ENCODE results near the gene CEP19. TPM values are rescaled to one million over a fixed set of nuclear protein-coding genes. Genes with fewer than 3 reads are reported as not detected.

Gene CEP19
- total and polyA plus RNA-seq, 12 donors = 0.55 to 2.3 (median 0.84) TPM

DNA sequence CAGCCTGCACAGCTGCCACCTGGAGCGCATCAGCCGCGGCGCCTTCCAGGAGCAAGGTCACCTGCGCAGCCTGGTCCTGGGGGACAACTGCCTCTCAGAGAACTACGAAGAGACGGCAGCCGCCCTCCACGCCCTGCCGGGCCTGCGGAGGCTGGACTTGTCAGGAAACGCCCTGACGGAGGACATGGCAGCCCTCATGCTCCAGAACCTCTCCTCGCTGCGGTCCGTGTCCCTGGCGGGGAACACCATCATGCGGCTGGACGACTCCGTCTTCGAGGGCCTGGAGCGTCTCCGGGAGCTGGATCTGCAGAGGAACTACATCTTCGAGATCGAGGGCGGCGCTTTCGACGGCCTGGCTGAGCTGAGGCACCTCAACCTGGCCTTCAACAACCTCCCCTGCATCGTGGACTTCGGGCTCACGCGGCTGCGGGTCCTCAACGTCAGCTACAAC lies 52.1 kb downstream of the CEP19 start:
- H3K9me3 ChIP-seq = no peaks in the 10 kb centered on the region
- WGBS, 2 donors = 97% methylated on average over 35 of the region's 35 CpGs

More for the DNA sequence above, 52.1 kb downstream of the CEP19 start:
- no peaks in the 10 kb centered on the region for H3K4me1 ChIP-seq
- DNase-seq (no peak), ATAC-seq (peak in 1 of 8 donors; percentile 34)
- peaks cover 0 to 3% (median 0%) of the 10 kb centered on the region in 7 donors for H3K27me3 ChIP-seq
- H3K36me3 ChIP-seq = peaks cover 0 to 74% (median 0%) of the 10 kb centered on the region in 9 donors
- no peak overlapping the region for H3K4me3 ChIP-seq
- TF ChIP-seq, protein P1, sequence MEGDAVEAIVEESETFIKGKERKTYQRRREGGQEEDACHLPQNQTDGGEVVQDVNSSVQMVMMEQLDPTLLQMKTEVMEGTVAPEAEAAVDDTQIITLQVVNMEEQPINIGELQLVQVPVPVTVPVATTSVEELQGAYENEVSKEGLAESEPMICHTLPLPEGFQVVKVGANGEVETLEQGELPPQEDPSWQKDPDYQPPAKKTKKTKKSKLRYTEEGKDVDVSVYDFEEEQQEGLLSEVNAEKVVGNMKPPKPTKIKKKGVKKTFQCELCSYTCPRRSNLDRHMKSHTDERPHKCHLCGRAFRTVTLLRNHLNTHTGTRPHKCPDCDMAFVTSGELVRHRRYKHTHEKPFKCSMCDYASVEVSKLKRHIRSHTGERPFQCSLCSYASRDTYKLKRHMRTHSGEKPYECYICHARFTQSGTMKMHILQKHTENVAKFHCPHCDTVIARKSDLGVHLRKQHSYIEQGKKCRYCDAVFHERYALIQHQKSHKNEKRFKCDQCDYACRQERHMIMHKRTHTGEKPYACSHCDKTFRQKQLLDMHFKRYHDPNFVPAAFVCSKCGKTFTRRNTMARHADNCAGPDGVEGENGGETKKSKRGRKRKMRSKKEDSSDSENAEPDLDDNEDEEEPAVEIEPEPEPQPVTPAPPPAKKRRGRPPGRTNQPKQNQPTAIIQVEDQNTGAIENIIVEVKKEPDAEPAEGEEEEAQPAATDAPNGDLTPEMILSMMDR (IDR thresholded peaks at IDR 0.05) = no peak
- intact Hi-C loops (cut with DNase I) = no loop called here
- H3K27ac ChIP-seq = no peak overlapping the region

Other genes starting within 250 kb of the CEP19 start
- 10 to 100 TPM; 16.0 to 32.8 (median 21.1) TPM for gene RNF168, start 208.5 kb downstream of the CEP19 start, total RNA-seq
- gene RNF168, start 208.5 kb downstream of the CEP19 start, polyA plus RNA-seq = 10 to 100 TPM in 1 of 2 donors, 1 to 10 TPM in 1; 6.4 to 11.4 TPM
- 100 to 1,000 TPM in 2 of 10 donors, 10 to 100 TPM in 8; 18.7 to 143 (median 58.8) TPM for gene SMCO1, start 196.9 kb downstream of the CEP19 start, total RNA-seq
- 10 to 100 TPM in 1 of 2 donors, 1 to 10 TPM in 1; 3.2 to 88.8 TPM for gene SMCO1, start 196.9 kb downstream of the CEP19 start, polyA plus RNA-seq
- gene WDR53, start 143.7 kb downstream of the CEP19 start, total RNA-seq = 10 to 100 TPM in 2 of 10 donors, 1 to 10 TPM in 8; 5.8 to 10.8 (median 8.1) TPM
- 10 to 100 TPM in 1 of 2 donors, 1 to 10 TPM in 1; 8.3 to 14.7 TPM for gene WDR53, start 143.7 kb downstream of the CEP19 start, polyA plus RNA-seq
- 10 to 100 TPM in 1 of 10 donors, 1 to 10 TPM in 9; 4.4 to 10.2 (median 5.9) TPM for gene FBXO45, start 143.6 kb downstream of the CEP19 start, total RNA-seq
- gene FBXO45, start 143.6 kb downstream of the CEP19 start, polyA plus RNA-seq = 1 to 10 TPM; 2.0 to 4.8 TPM
- gene NRROS, start 72.6 kb downstream of the CEP19 start, total RNA-seq = 10 to 100 TPM in 1 of 10 donors, 1 to 10 TPM in 9; 1.1 to 11.7 (median 3.0) TPM
- gene NRROS, start 72.6 kb downstream of the CEP19 start, polyA plus RNA-seq = 1 to 10 TPM; 2.5 to 2.7 TPM
- 10 to 100 TPM; 13.9 to 21.9 (median 16.6) TPM for gene PIGX, start 127 bp upstream of the CEP19 start, total RNA-seq
- 1 to 10 TPM; 8.3 to 9.8 TPM for gene PIGX, start 127 bp upstream of the CEP19 start, polyA plus RNA-seq
- gene PAK2, start 27.6 kb upstream of the CEP19 start, total RNA-seq = 10 to 100 TPM; 44.0 to 62.2 (median 54.7) TPM
- gene PAK2, start 27.6 kb upstream of the CEP19 start, polyA plus RNA-seq = 10 to 100 TPM; 14.5 to 23.0 TPM
- gene SENP5, start 155.7 kb upstream of the CEP19 start, total RNA-seq = 10 to 100 TPM; 15.2 to 24.9 (median 20.6) TPM
- gene SENP5, start 155.7 kb upstream of the CEP19 start, polyA plus RNA-seq = 1 to 10 TPM; 5.8 to 6.4 TPM
- gene NCBP2, start 230.3 kb upstream of the CEP19 start, total RNA-seq = 10 to 100 TPM; 28.3 to 48.1 (median 34.8) TPM
- 10 to 100 TPM; 28.2 to 42.0 TPM for gene NCBP2, start 230.3 kb upstream of the CEP19 start, polyA plus RNA-seq